HAP-1 (cell line): ENCODE measurements around the gene RNF125.
"Not testable (repeated sequence)": the region's sequence is repeated elsewhere in the genome, so short reads cannot be mapped to it uniquely, and the experiment has no call there.

Source experiments
- DNase-seq, 2 experiments: peaks; one replicate each; pipeline ENCODE4 v3.0.0-alpha.2; 2016 to 2020; ENCODE audit warnings: low spot score in 2 of 2
- H3K27me3 ChIP-seq: fragments of 250-450 bp; sonication (Bioruptor Pico); 2 replicates; pipeline ENCODE4 v1.5.1; 2020; ENCODE audit warnings: low read depth, mild to moderate bottlenecking, moderate library complexity
- H3K36me3 ChIP-seq: fragments of 250-450 bp; sonication (Bioruptor Pico); replicated peaks from 2 replicates; pipeline ENCODE4 v1.5.1; 2020; ENCODE audit warnings: mild to moderate bottlenecking
- H3K4me1 ChIP-seq: fragments of 250-450 bp; sonication (Bioruptor Pico); 2 replicates; pipeline ENCODE4 v1.5.1; 2020; ENCODE audit warnings: mild to moderate bottlenecking
- H3K4me3 ChIP-seq: fragments of 250-450 bp; sonication (Bioruptor Pico); 2 replicates; pipeline ENCODE4 v1.5.1; 2020; ENCODE audit warnings: mild to moderate bottlenecking, moderate library complexity
- H3K9me3 ChIP-seq: fragments of 250-450 bp; sonication (Bioruptor Pico); 2 replicates; pipeline ENCODE4 v1.5.1; 2020; ENCODE audit warnings: mild to moderate bottlenecking, moderate library complexity
- in situ Hi-C: fragments of 300-500 bp; cut with MboI; formaldehyde crosslinking; loops from 3 replicates; pipeline ENCODE4 v1.14.3; 2020; ENCODE audit warnings: low sequenced_read_pairs, inconsistent platforms, mixed read lengths

Gene RNF125

DNA sequence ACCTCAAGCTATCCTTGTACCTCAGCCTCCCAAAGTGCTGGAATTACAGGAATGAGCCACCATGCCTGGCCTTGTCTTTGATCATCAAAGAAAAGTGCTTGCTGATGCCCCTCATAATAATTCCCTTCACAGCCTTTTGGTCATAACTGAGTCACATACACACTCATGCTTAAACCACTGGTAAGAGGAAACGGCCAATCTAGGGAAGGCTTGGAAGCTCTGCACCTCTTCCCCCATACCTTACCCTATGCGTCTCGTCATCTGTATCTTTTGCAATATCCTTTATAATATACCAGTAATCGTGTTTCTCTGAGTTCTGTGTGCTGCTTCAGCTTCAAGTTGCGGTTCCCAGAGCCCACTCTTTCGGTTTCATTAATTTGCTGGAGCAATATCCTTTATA is 68.3 kb downstream of the RNF125 start:
- in situ Hi-C loops: no loop called here
- H3K36me3 ChIP-seq: no peaks in the 10 kb centered on the region
- peaks cover 8% of the 10 kb centered on the region for H3K4me1 ChIP-seq
- no peak overlapping the region for H3K4me3 ChIP-seq
- no peak for DNase-seq
- H3K9me3 ChIP-seq: no peaks in the 10 kb centered on the region
- no peaks in the 10 kb centered on the region for H3K27me3 ChIP-seq

GRCh38 chr18:32090831-32091230 is 72.2 kb downstream of the RNF125 start:
- H3K36me3 ChIP-seq, H3K27me3 ChIP-seq, H3K4me3 ChIP-seq, H3K9me3 ChIP-seq, in situ Hi-C loops, DNase-seq: not testable (repeated sequence)
- H3K4me1 ChIP-seq: peaks cover 25% of the 10 kb centered on the region

DNA sequence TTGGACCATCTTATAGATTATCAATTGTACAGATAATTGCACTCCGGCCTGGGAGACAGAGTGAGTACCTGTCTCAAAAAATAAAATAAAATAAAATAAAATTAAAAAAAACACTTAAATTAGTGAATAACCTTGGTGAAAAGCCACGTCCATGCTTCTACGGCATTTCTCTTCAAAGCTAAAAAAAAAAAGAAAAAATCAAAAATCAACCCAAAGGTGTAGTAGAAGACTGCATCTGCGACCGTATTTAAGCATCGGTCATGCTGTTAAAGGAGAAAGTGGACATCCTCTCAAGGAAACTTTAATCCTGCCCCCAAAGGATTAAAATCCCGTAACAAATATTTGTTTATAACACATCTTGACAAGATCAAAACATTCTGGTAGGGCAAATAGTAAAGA is 72.7 kb downstream of the RNF125 start:
- Histone ChIP-seq H3K9me3 (no peaks in the 10 kb centered on the region), H3K4me1 (peaks cover 28% of the 10 kb centered on the region), H3K27me3 (no peaks in the 10 kb centered on the region), H3K4me3 (peak overlapping the region; percentile 71), H3K36me3 (0 out of 2 replicates have a peak, but pooled peaks cover 3% of the 10 kb centered on the region)
- in situ Hi-C loops: no loop called here
- no peak for DNase-seq

DNA sequence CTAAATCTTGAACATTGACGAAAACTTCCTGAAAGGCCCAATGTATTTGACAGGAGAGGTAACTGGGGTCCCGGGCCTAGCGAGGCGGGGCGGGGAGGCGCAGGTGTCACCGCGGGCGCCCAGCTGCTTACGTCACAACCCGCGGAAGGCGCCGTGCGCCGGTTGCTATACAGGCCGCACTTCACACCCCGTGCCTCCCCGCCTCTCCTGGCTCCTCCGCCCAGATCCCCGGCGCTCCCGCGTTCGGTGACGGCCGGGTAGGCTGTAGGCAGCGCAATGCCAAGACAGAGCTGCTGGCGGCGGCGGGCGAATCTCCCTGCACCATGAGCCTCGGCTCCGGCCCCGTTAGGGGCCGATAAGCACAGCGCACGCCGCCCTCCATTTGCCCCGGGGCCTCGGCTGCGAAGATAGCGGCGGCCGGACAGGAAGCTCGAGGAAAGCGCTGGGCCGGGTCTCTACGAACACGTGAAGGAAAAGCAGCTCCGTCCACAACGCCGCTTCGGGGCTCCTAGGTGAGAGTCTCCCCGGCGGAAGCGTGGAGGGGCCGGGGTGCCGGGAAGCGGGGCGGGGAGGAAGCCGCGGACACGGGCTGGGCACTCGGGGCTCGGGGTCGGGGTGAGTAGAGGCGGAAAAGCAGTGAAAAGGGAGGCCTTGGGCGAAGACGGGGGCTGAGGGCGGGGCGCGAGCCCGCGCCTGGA is 73.2 kb downstream of the RNF125 start, which contains the start of gene RNF138:
Gene RNF138, plus strand, starts transcription at position 151 of the 698 bp plus-strand sequence. CDS start 903 bp downstream, outside the sequence.
- Histone ChIP-seq H3K27me3 (no peaks in the 10 kb centered on the region), H3K9me3 (no peaks in the 10 kb centered on the region), H3K36me3 (peaks cover 5% of the 10 kb centered on the region), H3K4me3 (peak within 1 kb of the TSS; percentile 71), H3K4me1 (peaks cover 28% of the 10 kb centered on the region)
- DNase-seq: peak; percentile 62 to 87
- in situ Hi-C loops: no loop called here

GRCh38 chr18:32092422-32093101 is 73.9 kb downstream of the RNF125 start:
- DNase-seq: peak; percentile 94 to 100
- in situ Hi-C loops: no loop called here
- no peaks in the 10 kb centered on the region for H3K27me3 ChIP-seq

DNA sequence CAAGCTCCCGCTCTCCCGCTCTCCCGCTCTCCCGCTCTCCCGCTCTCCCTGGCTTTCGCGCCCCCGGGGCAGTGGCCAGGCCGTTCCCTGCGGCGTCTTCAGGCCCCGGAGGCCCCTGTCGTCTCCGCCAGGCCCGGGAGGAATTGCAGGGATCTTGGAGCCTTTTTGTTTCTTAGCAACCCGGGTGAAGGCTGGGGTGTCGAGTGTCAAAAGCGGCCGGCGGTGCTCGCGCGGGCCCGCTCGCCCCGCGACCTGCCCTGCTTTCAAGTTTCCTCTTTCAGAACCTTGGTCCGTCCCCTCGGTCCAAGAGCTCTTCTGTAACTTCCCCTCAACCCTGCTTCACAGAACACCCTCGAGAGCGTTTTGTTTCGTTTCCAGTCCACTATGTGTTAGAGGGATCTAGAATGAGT is 74.5 kb downstream of the RNF125 start:
- peak overlapping the region; percentile 71 for H3K4me3 ChIP-seq

More at GRCh38 chr18:32092422-32093101, 73.9 kb downstream of the RNF125 start:
- Histone ChIP-seq H3K9me3 (no peaks in the 10 kb centered on the region), H3K4me1 (peaks cover 28% of the 10 kb centered on the region), H3K4me3 (peak overlapping the region; percentile 71), H3K36me3 (peaks cover 8% of the 10 kb centered on the region)

GRCh38 chr18:32093523-32093922 is 74.9 kb downstream of the RNF125 start:
- peaks cover 28% of the 10 kb centered on the region for H3K4me1 ChIP-seq
- peaks cover 8% of the 10 kb centered on the region for H3K36me3 ChIP-seq
- H3K9me3 ChIP-seq: no peaks in the 10 kb centered on the region
- H3K4me3 ChIP-seq: peak overlapping the region; percentile 71
- no peak for DNase-seq
- in situ Hi-C loops: no loop called here
- H3K27me3 ChIP-seq: no peaks in the 10 kb centered on the region

More for the DNA sequence above, 74.5 kb downstream of the RNF125 start:
- Histone ChIP-seq H3K9me3 (no peaks in the 10 kb centered on the region), H3K27me3 (no peaks in the 10 kb centered on the region), H3K4me1 (peaks cover 28% of the 10 kb centered on the region), H3K36me3 (peaks cover 8% of the 10 kb centered on the region)
- in situ Hi-C loops: no loop called here
- DNase-seq: peak; percentile 32 to 67

- Histone ChIP-seq H3K4me3 (no peak overlapping the region), H3K27me3 (no peaks in the 10 kb centered on the region), H3K9me3 (no peaks in the 10 kb centered on the region), H3K36me3 (peaks cover 13% of the 10 kb centered on the region), H3K4me1 (peaks cover 28% of the 10 kb centered on the region)
- peak; percentile 39 to 97 for DNase-seq
- in situ Hi-C loops: no loop called here
Observed at GRCh38 chr18:32095192-32095899, 76.7 kb downstream of the RNF125 start.

DNA sequence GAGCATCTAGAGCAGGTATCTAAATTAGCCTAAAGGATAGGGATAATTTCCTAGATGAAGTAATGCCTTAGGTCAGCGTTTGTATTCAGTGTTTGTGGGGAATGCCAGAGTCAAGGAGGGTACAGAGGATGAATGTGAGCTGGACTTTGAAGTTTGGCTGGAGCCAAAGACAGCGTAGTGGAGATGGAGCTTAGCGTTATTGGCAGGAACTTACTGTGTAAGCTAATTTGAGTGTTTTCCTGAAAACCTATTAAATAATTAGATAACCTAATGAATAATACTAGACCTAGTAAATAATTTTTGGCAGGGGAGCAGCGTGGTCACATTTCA is 77.2 kb downstream of the RNF125 start:
- no peak overlapping the region for H3K4me3 ChIP-seq
- no peak for DNase-seq
- in situ Hi-C loops: no loop called here
- H3K4me1 ChIP-seq: peaks cover 27% of the 10 kb centered on the region
- H3K27me3 ChIP-seq: no peaks in the 10 kb centered on the region
- no peaks in the 10 kb centered on the region for H3K9me3 ChIP-seq
- peaks cover 13% of the 10 kb centered on the region for H3K36me3 ChIP-seq

- DNase-seq: no peak
- H3K27me3 ChIP-seq: no peaks in the 10 kb centered on the region
- H3K4me1 ChIP-seq: peaks cover 20% of the 10 kb centered on the region
- no peak overlapping the region for H3K4me3 ChIP-seq
- no peaks in the 10 kb centered on the region for H3K9me3 ChIP-seq
- in situ Hi-C loops: no loop called here
- H3K36me3 ChIP-seq: peaks cover 13% of the 10 kb centered on the region
Observed at GRCh38 chr18:32096946-32097345, 78.3 kb downstream of the RNF125 start.

DNA sequence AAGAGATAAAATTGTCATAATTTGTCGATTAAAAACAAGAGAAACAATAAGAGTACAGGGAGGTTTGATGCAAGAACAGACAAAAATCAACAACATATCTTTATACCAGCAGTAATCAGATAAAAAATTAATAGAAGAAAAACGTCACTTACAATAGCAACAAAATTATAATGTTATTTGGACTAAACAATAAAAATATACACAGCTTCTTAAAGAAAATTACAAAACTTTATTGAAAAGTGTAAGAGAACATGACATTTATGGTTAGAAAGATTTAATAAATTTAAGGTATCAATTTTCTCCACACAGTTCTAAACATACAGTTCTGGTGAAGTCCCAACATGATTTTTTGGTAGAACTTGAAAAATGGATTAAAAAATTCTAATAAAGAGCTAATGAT is 85.9 kb downstream of the RNF125 start:
- no peaks in the 10 kb centered on the region for H3K4me1 ChIP-seq
- peaks cover 6% of the 10 kb centered on the region; the same call in 1 of the 2 replicates for H3K36me3 ChIP-seq
- no peak overlapping the region for H3K4me3 ChIP-seq
- H3K27me3 ChIP-seq: no peaks in the 10 kb centered on the region
- in situ Hi-C loops: no loop called here
- DNase-seq: no peak
- H3K9me3 ChIP-seq: no peaks in the 10 kb centered on the region

DNA sequence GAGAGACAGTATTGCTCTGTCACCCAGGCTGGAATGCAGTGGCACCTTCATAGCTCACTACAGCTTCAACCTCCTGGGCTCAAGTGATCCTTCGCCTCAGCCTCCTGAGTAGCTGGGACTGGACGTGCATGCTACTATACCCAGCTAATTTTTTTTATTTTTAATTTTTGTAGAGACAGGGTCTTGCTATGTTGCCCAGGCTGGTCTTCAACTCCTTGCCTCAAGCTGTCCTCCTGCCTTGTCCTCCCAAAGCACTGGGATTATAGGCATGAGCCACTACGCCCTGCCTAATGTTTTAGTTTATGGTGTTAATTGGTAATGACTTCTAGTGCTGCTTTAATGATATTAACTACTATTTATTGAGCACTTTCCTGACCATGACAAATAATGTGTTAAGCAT is 91.4 kb downstream of the RNF125 start:
- Histone ChIP-seq H3K9me3 (no peaks in the 10 kb centered on the region), H3K36me3 (peaks cover 27% of the 10 kb centered on the region), H3K4me1 (no peaks in the 10 kb centered on the region), H3K4me3 (no peak overlapping the region), H3K27me3 (no peaks in the 10 kb centered on the region)
- in situ Hi-C loops: no loop called here
- no peak for DNase-seq

DNA sequence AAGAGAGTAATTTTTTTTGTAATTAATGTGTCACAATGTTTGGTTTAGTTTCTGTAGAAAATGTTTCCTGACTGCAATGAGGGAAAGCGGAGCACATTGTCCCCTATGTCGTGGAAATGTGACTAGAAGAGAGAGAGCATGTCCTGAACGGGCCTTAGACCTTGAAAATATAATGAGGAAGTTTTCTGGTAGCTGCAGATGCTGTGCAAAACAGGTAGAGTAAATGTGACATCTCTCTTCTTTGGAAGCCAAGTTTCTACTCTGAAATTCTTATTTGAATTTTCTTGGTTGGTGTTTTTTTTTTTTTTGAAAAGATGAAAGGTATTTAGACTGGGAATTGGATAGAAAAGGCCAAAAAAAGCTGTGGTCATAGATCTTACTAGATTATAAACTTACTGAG is 93.1 kb downstream of the RNF125 start:
- H3K9me3 ChIP-seq: no peaks in the 10 kb centered on the region
- in situ Hi-C loops: no loop called here
- no peaks in the 10 kb centered on the region for H3K27me3 ChIP-seq
- no peaks in the 10 kb centered on the region for H3K4me1 ChIP-seq
- DNase-seq: no peak
- peaks cover 24% of the 10 kb centered on the region for H3K36me3 ChIP-seq
- no peak overlapping the region for H3K4me3 ChIP-seq

GRCh38 chr18:32112826-32113225 is 94.2 kb downstream of the RNF125 start:
- peaks cover 32% of the 10 kb centered on the region for H3K36me3 ChIP-seq
- H3K27me3 ChIP-seq: no peaks in the 10 kb centered on the region
- H3K4me1 ChIP-seq: no peaks in the 10 kb centered on the region
- H3K4me3 ChIP-seq: no peak overlapping the region
- DNase-seq: no peak
- H3K9me3 ChIP-seq: no peaks in the 10 kb centered on the region
- in situ Hi-C loops: no loop called here
